ENCODE measurements around the gene HDLBP. TPM values are rescaled to one million over a fixed set of nuclear protein-coding genes. Genes with fewer than 3 reads are reported as not detected.
A peak's percentile ranks its signal among the peaks of the same experiment; 100 is the strongest.

HDLBP gene
- total RNA-seq, 1 donor = 1,418 TPM

- Histone ChIP-seq H3K79me2 (ENCODE audit: insufficient read depth, low read length) (no peaks in the 10 kb centered on the region), H3K27ac (ENCODE audit: low read depth, low read length) (no peak overlapping the region), H2AFZ (ENCODE audit: low read length) (no peak overlapping the region), H3K4me1 (ENCODE audit: insufficient read depth, low read length) (peaks cover 15% of the 10 kb centered on the region), H3K4me3 (ENCODE audit: insufficient read depth, low read length) (no peak overlapping the region), H4K20me1 (ENCODE audit: insufficient read depth, low read length) (peaks cover 17% of the 10 kb centered on the region), H3K27me3 (ENCODE audit: insufficient read depth, low read length) (no peaks in the 10 kb centered on the region), H3K4me2 (ENCODE audit: insufficient read depth, low read length) (no peak overlapping the region), H3K36me3 (ENCODE audit: insufficient read depth, low read length) (peaks cover under 1% of the 10 kb centered on the region), H3K9me3 (ENCODE audit: low read depth, low read length) (no peaks in the 10 kb centered on the region)
- no peak for TF ChIP-seq CTCF (IDR thresholded peaks at IDR 0.05; ENCODE audit: extremely low read depth, low read depth, low read length)
- peak; percentile 68 for DNase-seq (ENCODE audit: insufficient read length, low spot score, missing footprints)
Observed at GRCh38 chr2:241219856-241220356, 95.6 kb downstream of the HDLBP start.

DNA sequence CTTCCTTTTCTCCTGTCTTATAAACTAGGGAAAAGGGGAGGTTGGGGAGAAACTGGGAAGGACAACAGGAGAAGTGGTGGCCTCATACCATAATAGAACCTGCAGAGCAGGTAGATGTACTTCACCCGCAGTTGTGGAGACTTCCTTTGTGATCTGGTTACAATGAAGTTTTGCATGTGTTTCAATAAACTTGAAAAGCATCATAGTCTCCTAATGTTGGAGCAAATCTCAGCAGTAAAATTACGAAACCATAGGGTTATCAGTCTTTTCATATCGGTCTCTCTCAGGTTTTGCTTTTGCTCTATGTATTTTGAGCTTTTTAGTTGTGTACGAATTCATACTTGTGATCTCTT is 96.5 kb downstream of the HDLBP start:
- no peak for DNase-seq (ENCODE audit: insufficient read length, low spot score, missing footprints)
- Histone ChIP-seq H3K27me3 (ENCODE audit: insufficient read depth, low read length) (peaks cover 6% of the 10 kb centered on the region), H3K9me3 (ENCODE audit: low read depth, low read length) (no peaks in the 10 kb centered on the region), H3K36me3 (ENCODE audit: insufficient read depth, low read length) (no peaks in the 10 kb centered on the region), H3K27ac (ENCODE audit: low read depth, low read length) (no peak overlapping the region), H3K79me2 (ENCODE audit: insufficient read depth, low read length) (no peaks in the 10 kb centered on the region), H4K20me1 (ENCODE audit: insufficient read depth, low read length) (peaks cover 8% of the 10 kb centered on the region), H2AFZ (ENCODE audit: low read length) (no peak overlapping the region), H3K4me1 (ENCODE audit: insufficient read depth, low read length) (peaks cover 6% of the 10 kb centered on the region), H3K4me3 (ENCODE audit: insufficient read depth, low read length) (peak overlapping the region; percentile 73), H3K4me2 (ENCODE audit: insufficient read depth, low read length) (peak overlapping the region; percentile 83)
- TF ChIP-seq CTCF (IDR thresholded peaks at IDR 0.05; ENCODE audit: extremely low read depth, low read depth, low read length) = no peak

GRCh38 chr2:241218131-241219029 is 97.1 kb downstream of the HDLBP start:
- Histone ChIP-seq H3K4me3 (ENCODE audit: insufficient read depth, low read length) (peak overlapping the region; percentile 73), H3K36me3 (ENCODE audit: insufficient read depth, low read length) (no peaks in the 10 kb centered on the region), H3K79me2 (ENCODE audit: insufficient read depth, low read length) (no peaks in the 10 kb centered on the region), H2AFZ (ENCODE audit: low read length) (no peak overlapping the region), H3K4me1 (ENCODE audit: insufficient read depth, low read length) (no peaks in the 10 kb centered on the region), H3K9me3 (ENCODE audit: low read depth, low read length) (no peaks in the 10 kb centered on the region), H4K20me1 (ENCODE audit: insufficient read depth, low read length) (peaks cover 4% of the 10 kb centered on the region), H3K27me3 (ENCODE audit: insufficient read depth, low read length) (peaks cover 6% of the 10 kb centered on the region), H3K27ac (ENCODE audit: low read depth, low read length) (no peak overlapping the region), H3K4me2 (ENCODE audit: insufficient read depth, low read length) (peak overlapping the region; percentile 83)
- no peak for TF ChIP-seq CTCF (IDR thresholded peaks at IDR 0.05; ENCODE audit: extremely low read depth, low read depth, low read length)
- DNase-seq (ENCODE audit: insufficient read length, low spot score, missing footprints) = peak; percentile 97

DNA sequence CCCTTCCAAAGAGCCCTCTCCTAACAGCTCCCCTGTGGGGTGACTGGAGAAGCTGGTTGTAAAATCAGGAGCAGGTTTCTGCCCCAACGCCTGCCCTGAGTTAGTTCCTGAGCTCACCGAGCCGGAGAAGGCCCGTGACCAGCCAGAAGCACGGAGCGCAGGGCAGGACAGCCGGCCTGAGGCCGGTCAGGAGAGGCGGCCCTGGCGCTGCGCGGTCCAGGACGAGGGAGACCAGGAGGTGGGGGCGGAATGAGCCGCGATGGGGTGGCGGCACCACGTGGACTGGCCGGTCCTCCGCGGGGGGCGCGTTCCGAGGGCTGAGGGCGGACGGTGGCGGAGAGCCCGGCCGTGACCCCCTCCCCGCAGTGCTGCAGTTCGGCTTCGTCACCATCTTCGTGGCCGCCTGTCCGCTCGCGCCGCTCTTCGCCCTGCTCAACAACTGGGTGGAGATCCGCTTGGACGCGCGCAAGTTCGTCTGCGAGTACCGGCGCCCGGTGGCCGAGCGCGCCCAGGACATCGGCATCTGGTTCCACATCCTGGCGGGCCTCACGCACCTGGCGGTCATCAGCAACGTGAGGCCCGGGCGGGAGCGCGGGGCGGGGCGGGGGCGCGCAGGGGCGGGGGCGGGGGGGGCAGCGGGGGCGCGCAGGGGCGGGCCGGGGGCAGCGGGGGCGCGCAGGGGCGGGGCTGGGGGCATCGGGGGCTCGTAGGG is 98.0 kb downstream of the HDLBP start:
- Histone ChIP-seq H3K36me3 (ENCODE audit: insufficient read depth, low read length) (no peaks in the 10 kb centered on the region), H3K27ac (ENCODE audit: low read depth, low read length) (no peak overlapping the region), H2AFZ (ENCODE audit: low read length) (peak overlapping the region; percentile 88), H4K20me1 (ENCODE audit: insufficient read depth, low read length) (no peaks in the 10 kb centered on the region), H3K27me3 (ENCODE audit: insufficient read depth, low read length) (peaks cover 6% of the 10 kb centered on the region), H3K4me1 (ENCODE audit: insufficient read depth, low read length) (no peaks in the 10 kb centered on the region), H3K4me2 (ENCODE audit: insufficient read depth, low read length) (peak overlapping the region; percentile 83), H3K4me3 (ENCODE audit: insufficient read depth, low read length) (peak overlapping the region; percentile 76), H3K79me2 (ENCODE audit: insufficient read depth, low read length) (no peaks in the 10 kb centered on the region), H3K9me3 (ENCODE audit: low read depth, low read length) (no peaks in the 10 kb centered on the region)
- no peak for TF ChIP-seq CTCF (IDR thresholded peaks at IDR 0.05; ENCODE audit: extremely low read depth, low read depth, low read length)
- peak; percentile 99 for DNase-seq (ENCODE audit: insufficient read length, low spot score, missing footprints)

All from osteoblast (primary cell).